HepG2 (cell line): ENCODE measurements around the gene PRM2. TPM values are rescaled to one million over a fixed set of nuclear protein-coding genes. Genes with fewer than 3 reads are reported as not detected.

Experiments
- BRCA1 ChIP-seq: sonication (generic); formaldehyde crosslinking; IDR thresholded peaks from 2 replicates; pipeline ENCODE4 v1.4.0; 2020; ENCODE audit warnings: missing genetic modification reagents
- CEBPB ChIP-seq: IDR thresholded peaks from 2 replicates; pipeline ENCODE4 v1.6.1; 2011; ENCODE audit warnings: low read depth, low read length, improper control_type of control experiment, borderline replicate concordance
- DNMT3B ChIP-seq: conservative IDR thresholded peaks from 2 replicates; pipeline ENCODE4 v1.6.1; 2016; ENCODE audit warnings: missing biosample characterization, control low read depth
- DZIP1 ChIP-seq: sonication (generic); formaldehyde crosslinking; IDR thresholded peaks from 2 replicates; pipeline ENCODE4 v1.5.0; 2020; ENCODE audit warnings: mild to moderate bottlenecking, missing genetic modification reagents
- EEA1 ChIP-seq: sonication (generic); formaldehyde crosslinking; IDR thresholded peaks from 2 replicates; pipeline ENCODE4 v1.5.1; 2020; ENCODE audit warnings: mild to moderate bottlenecking, missing genetic modification reagents, borderline replicate concordance
- ETS1 ChIP-seq: sonication (generic); formaldehyde crosslinking; IDR thresholded peaks from 2 replicates; pipeline ENCODE4 v1.4.0; 2020; ENCODE audit warnings: missing genetic modification reagents
- HDAC1 ChIP-seq: sonication (generic); formaldehyde crosslinking; IDR thresholded peaks from 2 replicates; pipeline ENCODE4 v1.5.1; 2020; ENCODE audit warnings: mild to moderate bottlenecking, missing genetic modification reagents
- KLF9 ChIP-seq: IDR thresholded peaks from 2 replicates; pipeline ENCODE4 v1.6.1; 2016; ENCODE audit warnings: low read depth
- MBD4 ChIP-seq: IDR thresholded peaks from 2 replicates; pipeline ENCODE4 v1.6.1; 2012; ENCODE audit warnings: low read length, inconsistent platforms, borderline replicate concordance
- MLX ChIP-seq: IDR thresholded peaks from 2 replicates; pipeline ENCODE4 v1.6.1; 2016
- RBFOX2 ChIP-seq: fragments of 200-400 bp; formaldehyde crosslinking; IDR thresholded peaks from 2 replicates; pipeline ENCODE4 v1.6.1; 2017; ENCODE audit warnings: low read depth, mild to moderate bottlenecking, low read length
- REL ChIP-seq: sonication (generic); formaldehyde crosslinking; conservative IDR thresholded peaks from 2 replicates; pipeline ENCODE4 v1.8.0; 2022; ENCODE audit warnings: mild to moderate bottlenecking, missing genetic modification reagents, moderate library complexity
- SSRP1 ChIP-seq: IDR thresholded peaks from 2 replicates; pipeline ENCODE4 v1.6.1; 2016; ENCODE audit warnings: control low read depth
- THAP11 ChIP-seq: IDR thresholded peaks from 2 replicates; pipeline ENCODE4 v1.6.1; 2016; ENCODE audit warnings: missing biosample characterization, missing genetic modification reagents
- ZBTB8A ChIP-seq: sonication (generic); formaldehyde crosslinking; IDR thresholded peaks from 2 replicates; pipeline ENCODE4 v1.4.0; 2020; ENCODE audit warnings: mild to moderate bottlenecking, low read depth, missing genetic modification reagents, borderline replicate concordance
- ZNF251 ChIP-seq: sonication (generic); formaldehyde crosslinking; IDR thresholded peaks from 2 replicates; pipeline ENCODE4 v1.9.0; 2021; ENCODE audit warnings: mild to moderate bottlenecking, missing genetic modification reagents
- ZNF724P ChIP-seq: sonication (generic); formaldehyde crosslinking; IDR thresholded peaks from 2 replicates; pipeline ENCODE4 v1.8.0; 2022; ENCODE audit warnings: missing genetic modification reagents, borderline replicate concordance
- polyA plus RNA-seq, 8 experiments: library from polyadenylated mRNA; depleted of rRNA in 3 of 8; stranded (reverse) in 7 of 8; unstranded in 1 of 8; fragments of >200 nt; fragmentation: Illumina TruSeq in 4 of 8; extraction: Trizol in 4 of 8; gene quantifications; 2 replicates each; pipeline versions ENCODE4 v1.2.1 to v1.2.3, GENCODE V29; 2011 to 2016; ENCODE audit warnings: low read depth in 4 of 8, missing spikeins in 1 of 8, mixed read lengths in 1 of 8; ENCODE audit not compliant: insufficient read depth in 1 of 8
- total RNA-seq, 5 experiments: library from RNA; depleted of rRNA; stranded (reverse); fragments of >200 nt; fragmentation: Illumina TruSeq; extraction: Trizol; gene quantifications; 2 replicates each; pipeline ENCODE4 v1.2.3, GENCODE V29; 2016; ENCODE audit warnings: low read depth in 1 of 5
- TF ChIP-seq, protein P1 (sequence below): sonication (generic); formaldehyde crosslinking; IDR thresholded peaks from 2 replicates; pipeline ENCODE4 v1.8.1; 2023; ENCODE audit warnings: mild to moderate bottlenecking, missing genetic modification reagents
- TF ChIP-seq, protein P2 (sequence below): sonication (generic); formaldehyde crosslinking; IDR thresholded peaks from 2 replicates; pipeline ENCODE4 v1.4.0; 2020; ENCODE audit warnings: missing genetic modification reagents, borderline replicate concordance

PRM2 gene
- total and polyA plus RNA-seq, 2 of the 13 experiments (the other 11 are each of a cell fraction or from before 2014, with no cell fraction given), result 0.54 TPM; not detected in 1

- TF ChIP-seq DZIP1 (CRISPR knock-in tag) (0 out of 2 replicates have a peak, but pooled peaks have one; percentile 17), BRCA1 (CRISPR knock-in tag) (no peak), ZNF251 (CRISPR knock-in tag) (no peak), ETS1 (no peak), SSRP1 (CRISPR knock-in tag) (no peak), DNMT3B (CRISPR knock-in tag) (no peak), CEBPB (no peak), RBFOX2 (peak; percentile 4; the same call in 1 of the 2 replicates), REL (CRISPR knock-in tag) (no peak), EEA1 (CRISPR knock-in tag) (no peak), ZBTB8A (no peak), KLF9 (CRISPR knock-in tag) (0 out of 2 replicates have a peak, but pooled peaks have one; percentile 7), THAP11 (CRISPR knock-in tag) (no peak), MBD4 (no peak), MLX (CRISPR knock-in tag) (no peak), HDAC1 (CRISPR knock-in tag) (peak; percentile 70), ZNF724P (no peak)
- TF ChIP-seq, protein P1, sequence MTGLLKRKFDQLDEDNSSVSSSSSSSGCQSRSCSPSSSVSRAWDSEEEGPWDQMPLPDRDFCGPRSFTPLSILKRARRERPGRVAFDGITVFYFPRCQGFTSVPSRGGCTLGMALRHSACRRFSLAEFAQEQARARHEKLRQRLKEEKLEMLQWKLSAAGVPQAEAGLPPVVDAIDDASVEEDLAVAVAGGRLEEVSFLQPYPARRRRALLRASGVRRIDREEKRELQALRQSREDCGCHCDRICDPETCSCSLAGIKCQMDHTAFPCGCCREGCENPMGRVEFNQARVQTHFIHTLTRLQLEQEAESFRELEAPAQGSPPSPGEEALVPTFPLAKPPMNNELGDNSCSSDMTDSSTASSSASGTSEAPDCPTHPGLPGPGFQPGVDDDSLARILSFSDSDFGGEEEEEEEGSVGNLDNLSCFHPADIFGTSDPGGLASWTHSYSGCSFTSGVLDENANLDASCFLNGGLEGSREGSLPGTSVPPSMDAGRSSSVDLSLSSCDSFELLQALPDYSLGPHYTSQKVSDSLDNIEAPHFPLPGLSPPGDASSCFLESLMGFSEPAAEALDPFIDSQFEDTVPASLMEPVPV (CRISPR knock-in tag), result no peak
- TF ChIP-seq, protein P2, sequence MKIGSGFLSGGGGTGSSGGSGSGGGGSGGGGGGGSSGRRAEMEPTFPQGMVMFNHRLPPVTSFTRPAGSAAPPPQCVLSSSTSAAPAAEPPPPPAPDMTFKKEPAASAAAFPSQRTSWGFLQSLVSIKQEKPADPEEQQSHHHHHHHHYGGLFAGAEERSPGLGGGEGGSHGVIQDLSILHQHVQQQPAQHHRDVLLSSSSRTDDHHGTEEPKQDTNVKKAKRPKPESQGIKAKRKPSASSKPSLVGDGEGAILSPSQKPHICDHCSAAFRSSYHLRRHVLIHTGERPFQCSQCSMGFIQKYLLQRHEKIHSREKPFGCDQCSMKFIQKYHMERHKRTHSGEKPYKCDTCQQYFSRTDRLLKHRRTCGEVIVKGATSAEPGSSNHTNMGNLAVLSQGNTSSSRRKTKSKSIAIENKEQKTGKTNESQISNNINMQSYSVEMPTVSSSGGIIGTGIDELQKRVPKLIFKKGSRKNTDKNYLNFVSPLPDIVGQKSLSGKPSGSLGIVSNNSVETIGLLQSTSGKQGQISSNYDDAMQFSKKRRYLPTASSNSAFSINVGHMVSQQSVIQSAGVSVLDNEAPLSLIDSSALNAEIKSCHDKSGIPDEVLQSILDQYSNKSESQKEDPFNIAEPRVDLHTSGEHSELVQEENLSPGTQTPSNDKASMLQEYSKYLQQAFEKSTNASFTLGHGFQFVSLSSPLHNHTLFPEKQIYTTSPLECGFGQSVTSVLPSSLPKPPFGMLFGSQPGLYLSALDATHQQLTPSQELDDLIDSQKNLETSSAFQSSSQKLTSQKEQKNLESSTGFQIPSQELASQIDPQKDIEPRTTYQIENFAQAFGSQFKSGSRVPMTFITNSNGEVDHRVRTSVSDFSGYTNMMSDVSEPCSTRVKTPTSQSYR (CRISPR knock-in tag), result no peak
Measured at GRCh38 chr16:11256661-11257130, 19.6 kb downstream of the PRM2 start (continued).
